H1 (cell line): ENCODE data around the gene FHIT. TPM values are rescaled to one million over a fixed set of nuclear protein-coding genes. Genes with fewer than 3 reads are reported as not detected.

Experiments used
- CTCF ChIA-PET: fragments of 300-600 bp; sonication (Branson Sonifier 250); formaldehyde crosslinking; loops from one replicate; lab custom pipeline; 2021; ENCODE audit not compliant: partially characterized antibody; lab: Charles Lee
- POLR2A ChIA-PET: fragments of 300-600 bp; sonication (Branson Sonifier 250); formaldehyde crosslinking; loops from one replicate; lab custom pipeline; 2021; ENCODE audit warnings: inconsistent platforms; ENCODE audit not compliant: partially characterized antibody; lab: Charles Lee
- DNase-seq, 2 experiments: peaks; one replicate each; pipeline versions ENCODE4 v3.0.0 to v3.0.0-alpha.2; 2010 to 2022; ENCODE audit warnings: low spot score in 2 of 2, low read depth in 1 of 2, mixed read lengths in 1 of 2
- FAIRE-seq: peaks from 2 replicates; lab custom pipeline; 2011; peaks lifted over from hg19 to GRCh38; lab: Jason Lieb, UNC
- H2AFZ ChIP-seq: 2 replicates; pipeline ENCODE4 v1.8.1; 2012; ENCODE audit warnings: low read length, inconsistent platforms
- H2AK5ac ChIP-seq: 2 replicates; pipeline ENCODE4 v1.6.1; 2013; ENCODE audit warnings: low read depth, low read length
- H2BK120ac ChIP-seq: replicated peaks from 2 replicates; pipeline ENCODE3; 2013; ENCODE audit warnings: low read depth, low read length, inconsistent platforms
- H2BK12ac ChIP-seq: 2 replicates; pipeline ENCODE4 v1.6.1; 2013; ENCODE audit warnings: low read depth, low read length
- H2BK15ac ChIP-seq: 2 replicates; pipeline ENCODE4 v1.6.1; 2013; ENCODE audit warnings: low read length
- H2BK20ac ChIP-seq: 2 replicates; pipeline ENCODE4 v1.6.1; 2013; ENCODE audit warnings: low read length
- H2BK5ac ChIP-seq: 2 replicates; pipeline ENCODE4 v1.6.1; 2013; ENCODE audit warnings: low read depth, low read length
- H3K14ac ChIP-seq: 2 replicates; pipeline ENCODE4 v1.6.1; 2013; ENCODE audit warnings: inconsistent platforms; ENCODE audit not compliant: insufficient read length
- H3K18ac ChIP-seq: 2 replicates; pipeline ENCODE4 v1.6.1; 2013; ENCODE audit warnings: low read length; ENCODE audit errors: extremely low read depth
- H3K23ac ChIP-seq: 2 replicates; pipeline ENCODE4 v1.6.1; 2013; ENCODE audit warnings: inconsistent platforms; ENCODE audit not compliant: insufficient read length
- H3K23me2 ChIP-seq: 2 replicates; pipeline ENCODE4 v1.6.1; 2013; ENCODE audit warnings: low read depth, low read length
- H3K27ac ChIP-seq: 2 replicates; pipeline ENCODE4 v1.6.1; 2011; ENCODE audit warnings: low read depth, low read length, inconsistent platforms
- H3K27me3 ChIP-seq, 4 experiments: replicated peaks in 1 of 4; 1 replicate in 1 of 4; 2 replicates in 3 of 4; pipeline versions ENCODE4 v1.6.1 to v1.8.1; 2011 to 2013; ENCODE audit warnings: low read length in 3 of 4, mild to moderate bottlenecking in 3 of 4, inconsistent platforms in 2 of 4, mixed read lengths in 2 of 4, moderate library complexity in 1 of 4; ENCODE audit not compliant: control insufficient read depth in 3 of 4, insufficient read depth in 3 of 4; ENCODE audit errors: extremely low read depth in 1 of 4
- H3K36me3 ChIP-seq, 4 experiments: 2 replicates each; pipeline versions ENCODE4 v1.6.1 to v1.8.1; 2011 to 2013; ENCODE audit warnings: mild to moderate bottlenecking in 4 of 4, low read length in 3 of 4, moderate library complexity in 2 of 4, control low read depth in 1 of 4, inconsistent platforms in 1 of 4; ENCODE audit not compliant: insufficient read depth in 4 of 4, control insufficient read depth in 2 of 4
- H3K4ac ChIP-seq: replicated peaks from 2 replicates; pipeline ENCODE3; 2013; ENCODE audit warnings: low read length, low read depth, mixed read lengths, inconsistent platforms; ENCODE audit not compliant: insufficient read length
- H3K4me1 ChIP-seq, 4 experiments: replicated peaks in 1 of 4; 1 replicate in 1 of 4; 2 replicates in 3 of 4; pipeline versions ENCODE4 v1.6.1 to v1.8.1; 2011 to 2013; ENCODE audit warnings: low read length in 3 of 4, inconsistent platforms in 2 of 4, mixed read lengths in 1 of 4; ENCODE audit not compliant: insufficient read depth in 4 of 4, control insufficient read depth in 3 of 4
- H3K4me2 ChIP-seq, 2 experiments: 2 replicates each; pipeline versions ENCODE4 v1.6.1 to v1.8.1; 2011 to 2013; ENCODE audit warnings: low read depth in 2 of 2, low read length in 2 of 2, control low read depth in 1 of 2, inconsistent platforms in 1 of 2, mild to moderate bottlenecking in 1 of 2; ENCODE audit not compliant: insufficient read depth in 1 of 2
- H3K4me3 ChIP-seq, 4 experiments: fragments of 200-600, 300-600 bp in 1 of 4; sonication (generic), shearing (Covaris generic), sonication (Bioruptor Twin) in 1 of 4; 2 replicates each; pipeline versions ENCODE4 v1.5.1 to v1.8.1; 2011 to 2016; ENCODE audit warnings: low read length in 4 of 4, low read depth in 3 of 4, control low read depth in 2 of 4, inconsistent platforms in 2 of 4, mild to moderate bottlenecking in 2 of 4, mixed read lengths in 1 of 4, moderate library complexity in 1 of 4; ENCODE audit not compliant: insufficient read depth in 2 of 4; ENCODE audit errors: extremely low read depth in 1 of 4
- H3K56ac ChIP-seq: replicated peaks from 2 replicates; pipeline ENCODE3; 2013; ENCODE audit warnings: low read depth, mild to moderate bottlenecking, mixed read lengths, low read length, inconsistent platforms; ENCODE audit not compliant: insufficient read length
- H3K79me1 ChIP-seq: 2 replicates; pipeline ENCODE4 v1.6.1; 2013; ENCODE audit warnings: low read depth, low read length, control low read depth
- H3K79me2 ChIP-seq, 2 experiments: 2 replicates each; pipeline versions ENCODE4 v1.6.1 to v1.8.1; 2012 to 2013; ENCODE audit warnings: low read length in 2 of 2, mild to moderate bottlenecking in 2 of 2, inconsistent platforms in 1 of 2; ENCODE audit not compliant: insufficient read depth in 2 of 2, control insufficient read depth in 1 of 2
- H3K9ac ChIP-seq, 4 experiments: replicated peaks in 1 of 4; 1 replicate in 1 of 4; 2 replicates in 3 of 4; pipeline versions ENCODE4 v1.6.1 to v1.8.1; 2011 to 2013; ENCODE audit warnings: low read depth in 3 of 4, low read length in 3 of 4, control low read depth in 2 of 4, mild to moderate bottlenecking in 2 of 4, moderate library complexity in 2 of 4, inconsistent platforms in 1 of 4; ENCODE audit errors: extremely low read depth in 1 of 4
- H3K9me3 ChIP-seq, 2 experiments: 2 replicates each; pipeline versions ENCODE4 v1.6.1 to v1.8.1; 2012 to 2013; ENCODE audit warnings: mild to moderate bottlenecking in 2 of 2, moderate library complexity in 2 of 2, control low read depth in 1 of 2, inconsistent platforms in 1 of 2, low read depth in 1 of 2, low read length in 1 of 2, mixed read lengths in 1 of 2; ENCODE audit not compliant: insufficient read depth in 2 of 2
- H4K20me1 ChIP-seq, 2 experiments: replicated peaks in 1 of 2; 2 replicates each; pipeline versions ENCODE3 to v1.8.1; 2011 to 2013; ENCODE audit warnings: inconsistent platforms in 2 of 2, low read length in 2 of 2, mild to moderate bottlenecking in 1 of 2; ENCODE audit not compliant: insufficient read depth in 2 of 2, control insufficient read depth in 1 of 2
- H4K5ac ChIP-seq: 2 replicates; pipeline ENCODE4 v1.6.1; 2013; ENCODE audit warnings: low read length, low read depth, mixed read lengths, inconsistent platforms; ENCODE audit not compliant: insufficient read length
- H4K8ac ChIP-seq: 2 replicates; pipeline ENCODE4 v1.8.0; 2013; ENCODE audit warnings: mild to moderate bottlenecking, moderate library complexity, low read length, inconsistent platforms; ENCODE audit not compliant: insufficient read depth; ENCODE audit errors: extremely low read depth
- H4K91ac ChIP-seq: replicated peaks from 2 replicates; pipeline ENCODE3; 2013; ENCODE audit warnings: low read length, mixed read lengths, inconsistent platforms; ENCODE audit not compliant: insufficient read length
- NRF1 ChIP-seq: IDR thresholded peaks from 2 replicates; pipeline ENCODE4 v1.6.1; 2011; ENCODE audit warnings: mild to moderate bottlenecking, low read depth, low read length, improper control_type of control experiment
- SP4 ChIP-seq: IDR thresholded peaks from 2 replicates; pipeline ENCODE4 v1.6.1; 2012; ENCODE audit warnings: low read length, inconsistent platforms
- WGBS, 2 experiments: shearing (Covaris generic) in 1 of 2; methylation state at CpG; one replicate each; pipeline versions ENCODE4 v1.1.6 to v1.1.7; 2013 to 2015; ENCODE audit warnings: low lambda C conversion rate in 2 of 2, mixed read lengths in 2 of 2, inconsistent platforms in 1 of 2, low coverage in 1 of 2, missing lambda C conversion rate in 1 of 2; ENCODE audit not compliant: insufficient replicate concordance in 2 of 2, insufficient coverage in 1 of 2, insufficient read length in 1 of 2; ENCODE audit errors: extremely low coverage in 1 of 2, missing lambda C conversion rate in 1 of 2; 5-methylcytosine and 5-hydroxymethylcytosine counted together
- polyA plus RNA-seq, 7 experiments: library from polyadenylated mRNA; depleted of rRNA in 3 of 7; stranded (reverse) in 5 of 7; unstranded in 2 of 7; fragments of >200 nt in 5 of 7; fragments of 200-250 nt in 2 of 7; gene quantifications; 1 replicate in 5 of 7; 2 replicates in 1 of 7; 4 replicates in 1 of 7; pipeline versions ENCODE4 v1.2.1 to v1.2.3, GENCODE V29; 2011 to 2013; ENCODE audit warnings: missing spikeins in 2 of 7, mixed read lengths in 2 of 7
- total RNA-seq: library from RNA; stranded (reverse); fragmentation: NEBNext Ultra II Directional; extraction: Animal tissue kit (Norgen Biotek cat#: 25700); gene quantifications from 2 replicates; pipeline ENCODE4 v1.2.1, GENCODE V29; 2021

Gene FHIT
- total and polyA plus RNA-seq, 2 of the 8 experiments (the other 6 are each of a cell fraction or from before 2014, with no cell fraction given), result 1.2 to 3.2 TPM

DNA sequence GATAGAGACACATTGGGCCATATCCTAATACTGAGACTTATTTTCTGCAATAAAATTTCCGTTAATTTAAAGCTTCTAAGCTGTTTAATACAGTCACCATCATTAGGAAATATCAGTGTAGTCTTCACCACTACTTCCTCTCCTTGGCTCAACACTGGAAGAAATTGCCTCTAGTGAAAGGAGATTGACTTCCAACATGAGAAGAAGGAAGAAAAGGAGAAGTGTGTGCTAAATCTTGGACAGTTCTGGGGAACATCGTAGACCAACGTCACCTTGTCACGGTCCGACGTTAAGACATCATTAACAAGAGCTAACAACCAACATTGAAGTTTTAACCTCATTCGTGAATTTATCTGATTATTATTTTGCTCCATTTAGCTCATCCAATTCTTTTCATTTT lies 1214.4 kb downstream of the FHIT start:
- POLR2A ChIA-PET, result no interaction called here
- no peak for FAIRE-seq

More for the DNA sequence above, 1214.4 kb downstream of the FHIT start:
- Histone ChIP-seq H3K4me1 (no peaks in the 10 kb centered on the region), H3K9me3 (no peaks in the 10 kb centered on the region), H3K14ac (no peak overlapping the region), H2AK5ac (no peak overlapping the region), H3K18ac (no peak overlapping the region), H2BK120ac (no peak overlapping the region), H3K79me2 (no peaks in the 10 kb centered on the region), H3K27me3 (no peaks in the 10 kb centered on the region), H2BK5ac (no peak overlapping the region), H3K36me3 (no peaks in the 10 kb centered on the region), H2BK15ac (no peak overlapping the region), H4K5ac (no peak overlapping the region), H3K23me2 (no peaks in the 10 kb centered on the region), H3K4me3 (no peak overlapping the region), H3K79me1 (no peaks in the 10 kb centered on the region), H3K4me2 (no peak overlapping the region), H2AFZ (no peak overlapping the region), H4K20me1 (no peaks in the 10 kb centered on the region), H2BK20ac (no peak overlapping the region), H3K9ac (no peak overlapping the region), H3K23ac (no peak overlapping the region), H4K91ac (no peak overlapping the region), H3K27ac (no peak overlapping the region), H2BK12ac (no peak overlapping the region), H4K8ac (no peak overlapping the region), H3K56ac (no peak overlapping the region), H3K4ac (no peak overlapping the region)
- TF ChIP-seq NRF1 (no peak), SP4 (no peak)
- 97% methylated on average over 7 of the region's 7 CpGs; no CpG with 5 or more reads in 1 of the 2 experiments for WGBS, 2 experiments
- CTCF ChIA-PET, result no interaction called here
- no peak for DNase-seq
